Lower lobe of right lung (tissue), 2 donors: ENCODE data around the gene FRAS1. TPM values are rescaled to one million over a fixed set of nuclear protein-coding genes. Genes with fewer than 3 reads are reported as not detected.

Experiments
- ATAC-seq, 2 donors: fragments of 200-7000 bp; cut with Tn5 transposase; one replicate each; pipeline ENCODE4 v1.9.1; 2020 to 2022; ENCODE audit warnings: mild to moderate bottlenecking in 2 of 2, moderate library complexity in 2 of 2
- DNase-seq: peaks from one replicate; pipeline ENCODE4 v3.0.0-alpha.2; 2020
- H3K27ac ChIP-seq: fragments of 200-600 bp; one replicate; pipeline ENCODE4 v1.8.0; 2022
- H3K27me3 ChIP-seq: fragments of 200-600 bp; one replicate; pipeline ENCODE4 v1.8.0; 2022; ENCODE audit warnings: low read depth
- H3K36me3 ChIP-seq: fragments of 200-600 bp; one replicate; pipeline ENCODE4 v1.8.0; 2022; ENCODE audit warnings: mild to moderate bottlenecking
- H3K4me1 ChIP-seq: fragments of 200-600 bp; one replicate; pipeline ENCODE4 v1.8.0; 2022
- H3K4me3 ChIP-seq: fragments of 200-600 bp; one replicate; pipeline ENCODE4 v1.8.0; 2022; ENCODE audit warnings: mild to moderate bottlenecking
- H3K9me3 ChIP-seq: fragments of 200-600 bp; one replicate; pipeline ENCODE4 v1.8.0; 2022
- CTCF ChIP-seq: fragments of 200-600 bp; IDR thresholded peaks from one replicate; pipeline ENCODE4 v1.8.0; 2022; ENCODE audit warnings: antibody characterized with exemption, mild to moderate bottlenecking
- intact Hi-C: fragments of 100-400 bp; cut with DNase I; formaldehyde crosslinking; loops from one replicate; pipeline ENCODE4 v1.11.0; 2022
- total RNA-seq: library from RNA; stranded (reverse); fragmentation: NEBNext Ultra II Directional; extraction: Animal tissue kit (Norgen Biotek cat#: 25700); gene quantifications from one replicate; pipeline ENCODE4 v1.2.1, GENCODE V29; 2021
- donor health status: DM: no; HTN: yes; CAD: no; lungs with severe emphysema.

Gene FRAS1
- total RNA-seq, 1 donor from 2014 or later: 9.2 TPM

- no peaks in the 10 kb centered on the region for H3K36me3 ChIP-seq
- no peak overlapping the region for H3K4me3 ChIP-seq
- intact Hi-C loops: no loop called here
- no peaks in the 10 kb centered on the region for H3K27me3 ChIP-seq
- no peak for DNase-seq
- no peak for TF ChIP-seq CTCF
- ATAC-seq: no peak
- H3K9me3 ChIP-seq: no peaks in the 10 kb centered on the region
- no peaks in the 10 kb centered on the region for H3K4me1 ChIP-seq
- no peak overlapping the region for H3K27ac ChIP-seq
Observed at GRCh38 chr4:78478523-78478922, 421.4 kb downstream of the FRAS1 start.

DNA sequence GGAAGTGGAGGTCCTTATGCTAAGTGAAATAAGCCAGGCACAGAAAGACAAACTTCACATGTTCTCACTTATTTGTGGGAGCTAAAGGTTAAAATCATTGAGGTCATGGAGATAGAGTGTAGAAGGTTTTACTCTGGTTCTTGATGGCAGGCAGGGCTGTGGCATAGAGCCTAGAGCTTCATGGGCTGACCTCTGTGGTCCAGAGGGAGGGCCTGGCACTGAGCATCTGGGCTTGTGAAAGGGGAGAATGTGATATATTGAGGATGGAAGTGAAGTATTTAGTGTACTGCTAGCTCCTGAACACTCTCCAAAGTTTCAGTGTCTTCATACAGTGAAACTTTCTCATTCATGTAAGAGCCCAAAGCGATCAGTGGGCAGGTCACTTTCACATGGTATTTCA is 423.2 kb downstream of the FRAS1 start:
- Histone ChIP-seq H3K4me3 (no peak overlapping the region), H3K36me3 (no peaks in the 10 kb centered on the region), H3K9me3 (no peaks in the 10 kb centered on the region), H3K27ac (no peak overlapping the region), H3K4me1 (no peaks in the 10 kb centered on the region), H3K27me3 (no peaks in the 10 kb centered on the region)
- ATAC-seq (no peak), DNase-seq (no peak)
- intact Hi-C loops: no loop called here
- no peak for TF ChIP-seq CTCF

DNA sequence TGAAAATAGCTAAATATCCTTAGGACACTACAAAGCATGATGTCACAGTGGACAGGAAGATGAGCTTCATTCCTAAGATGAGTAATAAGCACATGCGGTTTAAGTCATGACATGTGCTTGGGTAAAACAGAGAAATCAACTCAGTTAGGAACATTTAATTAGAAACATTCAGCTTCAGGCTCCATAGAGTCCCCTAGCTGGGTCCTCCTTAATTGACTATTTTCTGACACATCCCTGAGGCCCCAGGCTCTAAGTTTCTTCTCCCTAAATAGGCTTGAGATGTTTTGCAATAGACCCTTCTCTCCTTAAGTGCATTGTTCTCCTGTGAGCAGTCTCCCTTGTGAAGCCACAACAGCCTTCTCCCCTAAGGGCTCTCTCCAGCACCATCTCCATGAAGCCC is 424.1 kb downstream of the FRAS1 start:
- DNase-seq (no peak), ATAC-seq (no peak)
- H3K27me3 ChIP-seq: no peaks in the 10 kb centered on the region
- intact Hi-C loops: no loop called here
- H3K27ac ChIP-seq: no peak overlapping the region
- TF ChIP-seq CTCF: no peak
- no peaks in the 10 kb centered on the region for H3K9me3 ChIP-seq
- no peaks in the 10 kb centered on the region for H3K36me3 ChIP-seq
- H3K4me3 ChIP-seq: no peak overlapping the region
- H3K4me1 ChIP-seq: no peaks in the 10 kb centered on the region

- intact Hi-C loops: no loop called here
- no peaks in the 10 kb centered on the region for H3K36me3 ChIP-seq
Observed at GRCh38 chr4:78482281-78482680, 425.2 kb downstream of the FRAS1 start.

GRCh38 chr4:78483811-78484210 is 426.7 kb downstream of the FRAS1 start:
- H3K4me1 ChIP-seq: no peaks in the 10 kb centered on the region

More at GRCh38 chr4:78482281-78482680, 425.2 kb downstream of the FRAS1 start:
- no peak for DNase-seq
- Histone ChIP-seq H3K4me3 (no peak overlapping the region), H3K4me1 (no peaks in the 10 kb centered on the region), H3K27ac (no peak overlapping the region), H3K9me3 (no peaks in the 10 kb centered on the region), H3K27me3 (no peaks in the 10 kb centered on the region)
- no peak for TF ChIP-seq CTCF
- no peak for ATAC-seq

More at GRCh38 chr4:78483811-78484210, 426.7 kb downstream of the FRAS1 start:
- Histone ChIP-seq H3K4me3 (no peak overlapping the region), H3K27ac (no peak overlapping the region), H3K9me3 (no peaks in the 10 kb centered on the region), H3K36me3 (no peaks in the 10 kb centered on the region), H3K27me3 (no peaks in the 10 kb centered on the region)
- DNase-seq: no peak
- no peak for ATAC-seq
- TF ChIP-seq CTCF: no peak
- intact Hi-C loops: no loop called here
